ENCODE measurements around the gene SCN5A.

DNA sequence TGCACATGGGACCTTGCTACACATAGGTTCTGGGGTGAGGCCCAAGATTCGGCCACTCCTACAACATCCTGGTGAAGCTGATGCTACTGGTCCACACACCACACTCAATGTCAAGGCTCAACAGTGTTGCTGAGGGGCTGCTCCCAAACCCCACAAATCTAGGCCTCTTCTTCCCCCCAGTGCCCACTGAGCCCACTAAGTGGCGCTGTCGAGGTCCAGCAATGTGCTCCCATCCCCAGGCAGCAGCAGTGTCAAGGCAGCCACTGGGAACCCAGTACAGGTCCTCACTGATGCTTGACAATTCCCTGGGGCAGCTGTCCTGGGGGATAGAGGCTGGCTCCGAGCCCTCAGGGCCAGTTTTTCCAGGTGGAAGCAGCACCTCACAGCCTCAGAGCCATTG lies 21.5 kb downstream of the SCN5A start:
- TF ChIP-seq, protein P1, sequence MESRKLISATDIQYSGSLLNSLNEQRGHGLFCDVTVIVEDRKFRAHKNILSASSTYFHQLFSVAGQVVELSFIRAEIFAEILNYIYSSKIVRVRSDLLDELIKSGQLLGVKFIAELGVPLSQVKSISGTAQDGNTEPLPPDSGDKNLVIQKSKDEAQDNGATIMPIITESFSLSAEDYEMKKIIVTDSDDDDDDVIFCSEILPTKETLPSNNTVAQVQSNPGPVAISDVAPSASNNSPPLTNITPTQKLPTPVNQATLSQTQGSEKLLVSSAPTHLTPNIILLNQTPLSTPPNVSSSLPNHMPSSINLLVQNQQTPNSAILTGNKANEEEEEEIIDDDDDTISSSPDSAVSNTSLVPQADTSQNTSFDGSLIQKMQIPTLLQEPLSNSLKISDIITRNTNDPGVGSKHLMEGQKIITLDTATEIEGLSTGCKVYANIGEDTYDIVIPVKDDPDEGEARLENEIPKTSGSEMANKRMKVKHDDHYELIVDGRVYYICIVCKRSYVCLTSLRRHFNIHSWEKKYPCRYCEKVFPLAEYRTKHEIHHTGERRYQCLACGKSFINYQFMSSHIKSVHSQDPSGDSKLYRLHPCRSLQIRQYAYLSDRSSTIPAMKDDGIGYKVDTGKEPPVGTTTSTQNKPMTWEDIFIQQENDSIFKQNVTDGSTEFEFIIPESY (IDR thresholded peaks at IDR 0.05) = no peak
- TF ChIP-seq JUND (IDR thresholded peaks at IDR 0.05) = no peak
- no peak for TF ChIP-seq RAD21 (IDR thresholded peaks at IDR 0.05)
- TF ChIP-seq, protein P2, sequence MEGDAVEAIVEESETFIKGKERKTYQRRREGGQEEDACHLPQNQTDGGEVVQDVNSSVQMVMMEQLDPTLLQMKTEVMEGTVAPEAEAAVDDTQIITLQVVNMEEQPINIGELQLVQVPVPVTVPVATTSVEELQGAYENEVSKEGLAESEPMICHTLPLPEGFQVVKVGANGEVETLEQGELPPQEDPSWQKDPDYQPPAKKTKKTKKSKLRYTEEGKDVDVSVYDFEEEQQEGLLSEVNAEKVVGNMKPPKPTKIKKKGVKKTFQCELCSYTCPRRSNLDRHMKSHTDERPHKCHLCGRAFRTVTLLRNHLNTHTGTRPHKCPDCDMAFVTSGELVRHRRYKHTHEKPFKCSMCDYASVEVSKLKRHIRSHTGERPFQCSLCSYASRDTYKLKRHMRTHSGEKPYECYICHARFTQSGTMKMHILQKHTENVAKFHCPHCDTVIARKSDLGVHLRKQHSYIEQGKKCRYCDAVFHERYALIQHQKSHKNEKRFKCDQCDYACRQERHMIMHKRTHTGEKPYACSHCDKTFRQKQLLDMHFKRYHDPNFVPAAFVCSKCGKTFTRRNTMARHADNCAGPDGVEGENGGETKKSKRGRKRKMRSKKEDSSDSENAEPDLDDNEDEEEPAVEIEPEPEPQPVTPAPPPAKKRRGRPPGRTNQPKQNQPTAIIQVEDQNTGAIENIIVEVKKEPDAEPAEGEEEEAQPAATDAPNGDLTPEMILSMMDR (IDR thresholded peaks at IDR 0.05; ENCODE audit: low read depth, low read length, missing input control) = no peak
- TF ChIP-seq TAF1 (conservative IDR thresholded peaks at IDR 0.05) = no peak
- TF ChIP-seq HNF4G (IDR thresholded peaks at IDR 0.05) = no peak
- no peak for TF ChIP-seq SP1 (IDR thresholded peaks at IDR 0.05)
- no peak for TF ChIP-seq GABPA (IDR thresholded peaks at IDR 0.05 in 1 of 2, conservative IDR thresholded peaks at IDR 0.05 in 1 of 2)
- TF ChIP-seq, protein P3, sequence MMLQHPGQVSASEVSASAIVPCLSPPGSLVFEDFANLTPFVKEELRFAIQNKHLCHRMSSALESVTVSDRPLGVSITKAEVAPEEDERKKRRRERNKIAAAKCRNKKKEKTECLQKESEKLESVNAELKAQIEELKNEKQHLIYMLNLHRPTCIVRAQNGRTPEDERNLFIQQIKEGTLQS (IDR thresholded peaks at IDR 0.05) = no peak
- TF ChIP-seq, protein P4, sequence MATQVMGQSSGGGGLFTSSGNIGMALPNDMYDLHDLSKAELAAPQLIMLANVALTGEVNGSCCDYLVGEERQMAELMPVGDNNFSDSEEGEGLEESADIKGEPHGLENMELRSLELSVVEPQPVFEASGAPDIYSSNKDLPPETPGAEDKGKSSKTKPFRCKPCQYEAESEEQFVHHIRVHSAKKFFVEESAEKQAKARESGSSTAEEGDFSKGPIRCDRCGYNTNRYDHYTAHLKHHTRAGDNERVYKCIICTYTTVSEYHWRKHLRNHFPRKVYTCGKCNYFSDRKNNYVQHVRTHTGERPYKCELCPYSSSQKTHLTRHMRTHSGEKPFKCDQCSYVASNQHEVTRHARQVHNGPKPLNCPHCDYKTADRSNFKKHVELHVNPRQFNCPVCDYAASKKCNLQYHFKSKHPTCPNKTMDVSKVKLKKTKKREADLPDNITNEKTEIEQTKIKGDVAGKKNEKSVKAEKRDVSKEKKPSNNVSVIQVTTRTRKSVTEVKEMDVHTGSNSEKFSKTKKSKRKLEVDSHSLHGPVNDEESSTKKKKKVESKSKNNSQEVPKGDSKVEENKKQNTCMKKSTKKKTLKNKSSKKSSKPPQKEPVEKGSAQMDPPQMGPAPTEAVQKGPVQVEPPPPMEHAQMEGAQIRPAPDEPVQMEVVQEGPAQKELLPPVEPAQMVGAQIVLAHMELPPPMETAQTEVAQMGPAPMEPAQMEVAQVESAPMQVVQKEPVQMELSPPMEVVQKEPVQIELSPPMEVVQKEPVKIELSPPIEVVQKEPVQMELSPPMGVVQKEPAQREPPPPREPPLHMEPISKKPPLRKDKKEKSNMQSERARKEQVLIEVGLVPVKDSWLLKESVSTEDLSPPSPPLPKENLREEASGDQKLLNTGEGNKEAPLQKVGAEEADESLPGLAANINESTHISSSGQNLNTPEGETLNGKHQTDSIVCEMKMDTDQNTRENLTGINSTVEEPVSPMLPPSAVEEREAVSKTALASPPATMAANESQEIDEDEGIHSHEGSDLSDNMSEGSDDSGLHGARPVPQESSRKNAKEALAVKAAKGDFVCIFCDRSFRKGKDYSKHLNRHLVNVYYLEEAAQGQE (IDR thresholded peaks at IDR 0.05) = no peak
- TF ChIP-seq, protein P5, sequence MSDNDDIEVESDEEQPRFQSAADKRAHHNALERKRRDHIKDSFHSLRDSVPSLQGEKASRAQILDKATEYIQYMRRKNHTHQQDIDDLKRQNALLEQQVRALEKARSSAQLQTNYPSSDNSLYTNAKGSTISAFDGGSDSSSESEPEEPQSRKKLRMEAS (IDR thresholded peaks at IDR 0.05) = no peak
- TF ChIP-seq FOXA1 (IDR thresholded peaks at IDR 0.05) = no peak

Measured in liver (tissue), 3 donors.